Dedifferentiated amniotic fluid mesenchymal stem cell (primary cell): ENCODE results near the gene OPN4.

Experiments
- DNase-seq: peaks from one replicate; pipeline ENCODE4 v3.0.0-alpha.2; 2016; ENCODE audit errors: extremely low spot score

OPN4 gene

DNA sequence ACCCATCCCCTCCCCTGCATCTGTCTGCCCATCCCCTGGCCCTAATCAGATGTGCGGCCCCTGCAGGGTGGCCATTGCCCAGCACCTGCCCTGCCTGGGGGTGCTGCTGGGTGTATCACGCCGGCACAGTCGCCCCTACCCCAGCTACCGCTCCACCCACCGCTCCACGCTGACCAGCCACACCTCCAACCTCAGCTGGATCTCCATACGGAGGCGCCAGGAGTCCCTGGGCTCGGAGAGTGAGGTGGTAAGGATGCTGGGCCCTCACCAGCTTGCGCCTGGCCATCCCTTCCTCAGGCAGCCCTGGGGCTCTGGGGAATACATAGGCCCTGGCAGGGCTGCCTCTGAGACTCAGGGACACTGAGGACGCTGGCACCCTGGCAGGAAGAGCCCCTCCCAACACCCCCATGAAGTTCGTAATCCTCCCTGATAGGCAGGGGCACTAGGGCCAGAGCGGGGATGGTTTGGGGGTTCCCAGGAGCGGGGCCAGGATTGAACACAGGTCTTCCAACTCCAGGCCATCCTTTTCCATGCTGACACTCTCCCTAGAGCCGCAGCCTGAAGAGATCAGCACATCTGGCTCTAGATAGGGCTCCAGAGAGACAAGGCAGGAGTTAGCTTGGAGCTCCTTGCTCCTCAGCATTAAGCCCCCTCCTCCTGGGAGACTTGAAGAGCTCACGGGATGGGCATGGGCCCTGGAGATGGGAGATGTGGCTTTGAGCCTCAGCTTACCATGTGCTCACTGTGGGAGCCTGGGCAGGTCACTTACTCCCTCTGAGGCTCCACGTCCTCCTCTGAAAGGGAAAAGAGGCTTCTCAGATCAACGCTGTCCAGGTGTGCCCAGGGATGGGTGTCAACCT is 8.1 kb downstream of the OPN4 start:
- DNase-seq = no peak

GRCh38 chr10:86663046-86663345 is 8.6 kb downstream of the OPN4 start:
- no peak for DNase-seq

DNA sequence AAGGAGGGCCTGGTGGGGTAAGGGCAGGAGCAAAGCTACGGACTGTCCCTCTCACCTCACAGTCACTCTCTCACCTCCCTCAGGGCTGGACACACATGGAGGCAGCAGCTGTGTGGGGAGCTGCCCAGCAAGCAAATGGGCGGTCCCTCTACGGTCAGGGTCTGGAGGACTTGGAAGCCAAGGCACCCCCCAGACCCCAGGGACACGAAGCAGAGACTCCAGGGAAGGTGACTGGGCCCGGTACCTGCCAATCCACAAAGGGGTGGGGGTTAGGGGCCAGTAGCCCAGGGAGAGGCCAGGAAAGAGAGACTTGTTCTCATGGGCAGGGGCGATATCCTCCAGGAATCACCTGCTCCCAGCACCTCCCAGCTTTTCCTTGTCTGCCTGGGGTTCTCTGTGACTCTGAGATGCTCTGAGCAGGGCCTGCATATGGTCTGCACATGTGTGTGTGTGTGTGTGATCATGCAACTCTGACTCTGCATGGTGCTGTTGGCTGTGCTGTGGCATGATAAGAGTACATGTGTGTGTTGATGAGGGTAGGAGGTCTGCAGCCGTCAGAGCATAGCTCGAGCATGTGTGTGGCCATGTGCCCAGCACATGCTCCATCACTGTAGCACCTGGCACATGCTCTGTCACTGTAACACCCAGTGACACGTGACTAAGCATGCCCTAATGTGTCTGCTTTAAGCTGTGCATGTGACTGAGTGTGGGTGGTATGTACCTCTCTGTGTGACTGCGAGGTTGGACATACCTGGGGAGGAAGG is 9.4 kb downstream of the OPN4 start:
- no peak for DNase-seq

DNA sequence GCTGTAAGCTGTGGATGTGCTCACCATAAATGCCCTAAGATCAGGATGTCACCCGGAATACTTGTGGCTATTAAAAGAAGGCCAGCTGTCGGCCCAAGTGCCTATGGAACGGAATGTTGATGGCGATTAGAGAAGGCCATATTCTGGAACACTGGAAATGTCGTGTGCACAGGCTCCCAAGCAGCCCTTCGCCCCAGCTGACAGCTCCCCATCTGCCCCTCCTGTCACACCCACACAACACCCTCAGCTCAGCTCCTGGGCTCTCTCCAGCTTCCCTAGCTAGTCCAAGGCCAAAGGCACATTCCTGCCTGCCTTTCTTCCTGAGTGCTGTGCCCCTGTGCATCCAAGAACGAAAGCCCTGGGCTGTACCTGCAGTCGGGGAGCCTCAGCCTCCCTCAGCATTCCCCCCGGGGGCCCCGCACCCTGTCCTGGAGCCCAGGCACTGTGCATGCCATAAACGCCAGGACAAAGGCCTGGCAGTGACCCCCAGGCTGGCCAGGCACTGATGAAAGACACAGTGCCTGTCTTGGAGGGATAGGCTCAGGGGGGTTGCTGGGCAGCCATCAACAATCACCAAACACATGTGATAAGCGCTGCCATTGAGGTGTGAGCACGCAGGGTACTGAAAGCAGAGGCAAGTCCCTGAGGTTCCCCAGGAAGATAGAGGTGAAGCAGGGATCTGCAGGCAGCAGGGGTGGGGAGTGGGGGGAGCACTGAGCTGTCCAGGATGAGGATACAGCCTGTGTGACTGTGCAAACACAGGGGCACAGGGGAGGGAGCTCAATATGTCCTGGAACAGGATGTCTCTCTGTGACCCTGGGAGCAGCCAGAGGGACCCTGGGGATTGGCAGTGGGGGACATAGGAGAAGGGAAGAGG is 10.2 kb downstream of the OPN4 start:
- no peak for DNase-seq

GRCh38 chr10:86665218-86665607 is 10.9 kb downstream of the OPN4 start:
- DNase-seq = no peak

- no peak for DNase-seq
Measured at GRCh38 chr10:86665868-86666267, 11.5 kb downstream of the OPN4 start.

DNA sequence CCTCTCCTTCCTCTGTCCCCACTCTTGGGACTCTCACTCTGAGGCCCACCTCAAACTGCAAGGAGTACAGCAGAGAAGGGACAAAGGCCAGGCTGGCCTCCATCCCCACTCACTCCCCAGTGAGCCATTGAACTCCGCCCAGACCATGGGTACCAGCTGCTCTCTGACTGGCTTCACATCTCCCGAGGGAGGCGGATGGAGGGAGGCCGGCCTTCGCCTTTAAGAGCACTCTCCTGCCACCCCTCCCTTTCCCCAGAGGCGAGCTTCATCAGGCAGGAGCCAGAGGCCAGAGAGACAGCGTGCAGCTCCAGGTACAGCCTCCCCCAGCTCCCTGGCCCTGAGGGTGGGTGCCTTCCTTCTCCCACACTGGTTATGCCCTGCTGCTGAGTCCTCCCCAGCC is 12.2 kb downstream of the OPN4 start:
- DNase-seq = no peak

DNA sequence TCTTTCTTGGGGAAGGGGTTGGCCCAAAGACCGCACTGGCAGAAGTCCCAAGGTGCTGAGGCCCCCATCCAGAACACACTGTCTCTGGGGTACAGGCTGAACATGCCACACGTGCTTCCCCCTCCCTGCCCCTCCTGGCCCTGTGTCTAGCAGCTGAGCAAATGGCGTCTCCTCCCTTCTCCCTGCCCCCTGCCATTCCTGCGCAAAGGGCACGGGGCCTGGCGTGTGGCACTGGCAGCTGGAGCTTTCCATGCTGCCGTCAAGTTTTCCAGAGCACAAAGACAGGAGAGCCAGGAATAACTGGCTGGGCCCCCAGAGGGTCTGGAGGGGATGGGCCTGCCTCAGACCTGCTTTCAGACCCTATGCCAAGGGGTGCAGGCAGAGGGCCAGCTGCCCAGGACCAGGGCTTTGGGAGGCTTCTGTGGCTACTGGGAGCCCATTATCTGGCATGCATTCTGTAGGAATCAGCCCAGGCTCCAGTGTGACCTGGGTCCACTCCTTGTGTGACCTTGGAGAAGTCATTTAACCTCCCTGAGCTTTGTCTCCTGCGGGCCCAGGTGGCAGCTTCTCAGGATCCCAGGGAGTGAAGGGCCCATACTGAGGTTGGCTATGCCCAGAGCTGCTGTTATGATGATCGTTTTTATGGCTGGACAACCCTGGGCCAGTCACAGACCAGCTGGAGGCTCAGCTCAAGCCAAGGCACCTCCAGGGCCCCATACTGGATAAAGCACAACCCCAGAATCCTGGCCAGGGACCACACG is 13.3 kb downstream of the OPN4 start:
- DNase-seq = no peak

DNA sequence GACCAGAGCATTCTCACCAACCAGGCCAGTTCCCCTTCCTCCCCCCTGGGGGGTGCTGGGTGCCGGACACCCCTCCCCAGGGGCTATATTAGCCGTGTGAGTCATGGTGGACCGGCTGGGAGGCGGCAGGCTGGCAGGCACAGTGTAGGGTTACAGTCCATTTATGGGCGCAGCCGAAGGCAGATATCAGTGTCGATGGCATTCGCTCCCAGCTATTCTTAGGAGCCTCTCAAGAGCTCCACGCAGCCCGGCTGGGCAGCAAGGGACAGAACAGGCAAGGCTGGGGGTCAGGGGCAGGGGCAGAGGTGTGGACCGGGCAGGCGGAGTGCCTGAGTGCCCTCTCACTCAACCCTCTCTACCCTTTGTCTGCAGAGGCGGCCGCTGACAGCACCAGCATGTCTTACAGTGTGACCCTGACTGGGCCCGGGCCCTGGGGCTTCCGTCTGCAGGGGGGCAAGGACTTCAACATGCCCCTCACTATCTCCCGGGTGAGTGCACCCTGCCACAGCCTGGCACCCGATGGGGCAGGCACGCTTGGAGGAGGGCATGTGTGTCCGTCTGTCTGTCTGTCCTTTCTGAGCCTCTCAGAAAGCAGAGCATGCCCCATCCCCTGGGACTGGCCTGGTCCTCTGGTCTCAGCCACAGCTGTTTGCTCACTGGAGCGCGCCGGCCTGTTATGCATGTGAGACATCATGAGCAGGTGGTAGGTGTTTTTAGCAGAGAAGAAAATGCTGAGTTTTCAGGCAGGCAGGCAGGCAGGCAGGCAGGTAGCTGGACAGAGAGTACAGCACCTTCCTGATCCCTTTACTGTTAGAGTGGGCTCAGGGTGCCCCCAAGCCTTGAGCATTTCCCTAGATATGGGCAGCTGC is 14.2 kb downstream of the OPN4 start, which contains the start of gene LDB3:
Gene LDB3 (plus strand): TSS at position 215 of the 869 bp plus-strand sequence. CDS start 181 bp downstream, at position 396.
- peak; percentile 54 for DNase-seq

DNA sequence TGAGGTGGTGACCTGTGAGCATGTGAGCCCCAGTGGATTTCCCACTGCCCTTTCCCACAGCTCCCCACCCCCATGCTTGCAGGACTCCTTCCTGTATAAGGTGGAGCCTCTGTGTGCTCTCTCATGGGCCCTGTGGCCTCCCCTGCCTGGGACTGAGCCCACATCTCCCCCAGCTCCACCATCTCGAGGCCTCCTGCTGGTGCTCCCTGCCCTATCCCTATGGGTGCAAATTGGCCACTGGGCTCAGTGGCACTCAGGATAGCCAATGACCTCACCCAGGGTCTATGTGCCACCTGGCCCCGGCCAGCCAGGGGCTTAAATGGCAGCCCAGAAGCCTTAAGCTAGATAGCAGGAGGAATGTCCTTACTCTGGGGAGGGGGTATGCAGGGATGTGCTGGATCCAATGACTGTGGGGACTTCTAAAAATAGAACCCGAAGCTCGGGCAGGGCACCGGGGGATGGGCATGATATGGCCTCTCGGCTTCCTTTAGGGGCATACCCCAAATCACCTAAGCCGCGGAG is 16.0 kb downstream of the OPN4 start:
- no peak for DNase-seq

GRCh38 chr10:86670876-86671275 is 16.5 kb downstream of the OPN4 start:
- DNase-seq = no peak

DNA sequence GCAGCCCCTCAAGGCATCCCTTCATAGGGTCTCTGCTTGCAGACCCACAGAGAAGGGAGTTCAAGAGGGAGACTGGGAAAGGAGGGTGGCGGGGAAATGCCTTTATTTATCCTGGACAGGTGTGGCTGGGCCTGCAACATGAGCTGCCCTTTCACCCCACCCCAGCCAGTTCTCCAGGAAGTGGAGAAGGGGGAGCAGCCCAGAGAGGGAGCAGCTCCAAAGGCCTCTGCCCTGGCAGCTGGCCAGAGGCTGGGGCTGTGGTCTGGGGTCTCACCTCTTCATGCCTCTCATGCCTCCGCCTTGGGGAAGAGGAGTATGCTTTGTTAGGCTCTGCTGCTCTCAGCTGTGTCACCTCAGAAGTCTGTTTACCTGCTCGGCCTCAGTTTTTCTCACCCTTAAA is 17.1 kb downstream of the OPN4 start:
- no peak for DNase-seq

DNA sequence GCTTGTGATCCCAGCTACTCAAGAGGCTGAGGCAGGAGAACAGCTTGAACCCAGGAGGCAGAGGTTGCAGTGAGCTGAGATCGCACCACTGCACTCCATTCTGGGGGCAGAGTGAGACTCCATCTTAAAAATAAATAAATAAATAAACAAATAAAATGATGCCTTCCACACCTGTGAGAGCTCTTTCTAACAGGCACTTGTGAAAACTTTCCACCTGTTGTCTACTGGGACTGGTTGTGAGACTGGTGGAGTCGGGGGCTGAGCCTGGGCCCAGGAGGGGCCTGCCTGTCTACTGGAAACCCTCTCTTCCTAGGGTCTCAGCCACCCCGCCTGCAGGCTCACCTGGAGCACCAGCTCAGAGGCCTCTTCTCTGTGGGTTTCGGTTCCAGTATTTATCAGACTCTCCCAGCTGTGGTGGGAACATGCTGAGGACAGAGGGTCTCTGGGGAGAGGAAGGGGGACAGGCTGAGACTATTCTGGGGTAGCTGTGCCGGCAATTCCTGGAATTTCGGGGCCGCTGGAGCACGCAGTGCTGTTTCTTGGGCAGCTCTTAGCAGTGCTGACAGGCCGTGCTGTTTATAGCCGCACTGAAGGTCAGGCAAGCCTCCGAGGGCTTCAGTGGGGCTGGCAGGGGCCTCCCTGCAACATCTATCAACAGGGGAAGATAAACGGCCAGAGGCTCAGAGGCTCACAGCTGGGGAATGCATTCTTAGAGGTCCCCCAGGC is 17.8 kb downstream of the OPN4 start:
- DNase-seq = no peak

GRCh38 chr10:86673216-86673826 is 19.0 kb downstream of the OPN4 start:
- DNase-seq = no peak

DNA sequence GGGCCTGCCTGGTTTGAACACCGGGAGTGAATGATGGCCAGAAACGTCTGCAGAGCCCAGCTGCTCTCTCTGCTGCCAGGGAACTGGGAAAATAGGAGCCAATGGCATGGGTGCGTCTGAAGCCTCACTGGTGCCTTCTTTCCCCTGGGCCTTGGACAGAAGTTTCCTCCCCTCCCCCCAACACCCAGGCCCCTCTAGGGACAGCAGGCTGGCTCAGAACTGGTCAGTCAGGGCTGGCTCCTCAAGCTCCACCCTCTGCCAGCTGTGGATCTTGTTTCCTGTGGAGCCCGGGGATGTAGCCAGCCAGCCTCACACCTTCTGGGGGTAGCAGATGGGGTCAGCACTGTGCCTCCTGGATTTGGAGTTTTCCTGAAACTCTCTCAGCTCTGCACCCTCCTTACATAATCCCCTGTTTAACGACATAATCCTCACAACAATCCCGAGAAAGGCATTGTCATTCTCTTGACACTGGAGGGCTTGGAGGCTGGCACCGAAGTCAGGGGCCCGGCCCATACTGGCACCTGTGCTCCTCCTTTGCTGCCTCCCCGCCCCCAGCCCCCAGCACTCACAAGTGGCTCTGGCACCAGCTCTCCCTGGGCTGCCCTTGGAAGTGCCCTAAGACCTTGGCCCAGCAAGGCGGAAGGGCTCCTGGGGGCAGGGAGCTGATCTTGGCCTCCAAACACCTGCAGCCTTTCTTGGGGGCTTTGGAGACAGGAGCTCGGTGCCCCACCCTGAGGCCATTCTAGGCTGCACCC is 19.7 kb downstream of the OPN4 start:
- DNase-seq = no peak

GRCh38 chr10:86674912-86675311 is 20.6 kb downstream of the OPN4 start:
- DNase-seq = no peak

DNA sequence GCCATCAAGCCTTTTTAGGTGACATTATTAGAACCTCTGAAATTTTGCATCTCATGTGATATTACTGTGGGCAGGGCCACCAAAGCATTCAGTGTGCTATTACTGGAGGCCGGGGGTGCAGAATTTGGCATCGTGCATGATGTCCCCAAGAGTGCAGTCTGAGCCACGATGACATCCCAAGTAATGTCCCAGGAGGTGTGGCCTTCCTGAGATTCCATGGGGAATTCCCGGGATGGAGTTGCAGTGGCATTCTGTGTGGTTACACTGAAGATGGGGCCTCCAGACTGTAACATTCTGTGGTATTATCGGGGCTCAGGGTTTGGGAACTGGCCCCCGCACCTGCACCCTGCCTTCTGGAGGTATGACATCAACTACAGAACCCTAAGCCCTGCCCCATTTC is 23.0 kb downstream of the OPN4 start:
- no peak for DNase-seq

- DNase-seq = no peak
Measured at GRCh38 chr10:86678999-86679792, 24.8 kb downstream of the OPN4 start.
